Panc1 (cell line): Measurements from ENCODE around the gene NDUFB3.

Source experiments
- CTCF ChIP-seq: fragments of 450-650 bp; IDR thresholded peaks from 2 replicates; pipeline ENCODE4 v1.5.1; 2017; ENCODE audit warnings: mild to moderate bottlenecking
- POLR2AphosphoS5 ChIP-seq: IDR thresholded peaks from 2 replicates; pipeline ENCODE4 v1.6.1; 2012; ENCODE audit warnings: mild to moderate bottlenecking, low read depth, low read length, moderate library complexity
- REST ChIP-seq, 2 experiments: IDR thresholded peaks; 2 replicates each; pipeline ENCODE4 v1.6.1; 2011 to 2012; ENCODE audit warnings: low read depth in 2 of 2, control low read depth in 1 of 2, low read length in 1 of 2, mild to moderate bottlenecking in 1 of 2, moderate library complexity in 1 of 2; ENCODE audit not compliant: insufficient read depth in 1 of 2
- SIN3A ChIP-seq: IDR thresholded peaks from 2 replicates; pipeline ENCODE4 v1.6.1; 2012; ENCODE audit warnings: low read depth, mild to moderate bottlenecking, low read length, moderate library complexity, borderline replicate concordance; ENCODE audit not compliant: insufficient read depth

- TF ChIP-seq CTCF = no peak
- no peak for TF ChIP-seq REST (IDR thresholded peaks at IDR 0.05; ENCODE audit: insufficient read depth in 1 of 2, low read depth in 2 of 2, low read length in 1 of 2)
- TF ChIP-seq POLR2AphosphoS5 = no peak
- no peak for TF ChIP-seq SIN3A
These were observed 14.7 kb upstream of the NDUFB3 start for GRCh38 chr2:201057087-201057521.
